B cell (primary cell): Measurements from ENCODE around the gene POLR2J2.
"Not testable (repeated sequence)": the region's sequence is repeated elsewhere in the genome, so short reads cannot be mapped to it uniquely, and the experiment has no call there.

ENCODE experiments used
- EZH2 ChIP-seq: IDR thresholded peaks from 2 replicates; pipeline ENCODE4 v1.6.1; 2012; ENCODE audit warnings: borderline replicate concordance, low read depth, mild to moderate bottlenecking, moderate library complexity, low read length; ENCODE audit not compliant: insufficient read depth, poor library complexity, severe bottlenecking
- TF ChIP-seq, protein P1 (sequence below): fragments of 200-600 bp; IDR thresholded peaks from one replicate; pipeline ENCODE4 v1.8.0; 2022; ENCODE audit warnings: antibody characterized with exemption, mild to moderate bottlenecking

DNA sequence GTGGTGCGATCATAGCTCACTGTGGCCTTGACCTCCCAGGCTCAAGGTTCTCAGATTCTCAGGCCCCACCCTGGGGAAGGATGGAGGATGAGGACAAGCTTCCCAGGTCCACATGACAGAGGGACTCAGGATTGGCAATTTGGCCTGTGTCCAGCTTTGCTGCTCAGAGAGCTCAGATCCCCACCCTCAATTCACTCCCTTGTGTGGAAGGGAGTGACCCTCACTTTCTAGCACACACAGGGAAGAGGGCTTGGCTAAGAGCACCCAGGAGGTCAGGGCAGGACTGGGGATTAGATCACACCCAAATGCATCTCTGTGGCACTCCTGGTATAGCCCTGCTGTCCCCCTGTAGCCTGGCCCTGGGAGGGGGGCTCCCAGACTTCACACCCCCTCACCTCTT, 28.1 kb downstream of the POLR2J2 start:
- TF ChIP-seq EZH2, result not testable (repeated sequence)
- TF ChIP-seq, protein P1, sequence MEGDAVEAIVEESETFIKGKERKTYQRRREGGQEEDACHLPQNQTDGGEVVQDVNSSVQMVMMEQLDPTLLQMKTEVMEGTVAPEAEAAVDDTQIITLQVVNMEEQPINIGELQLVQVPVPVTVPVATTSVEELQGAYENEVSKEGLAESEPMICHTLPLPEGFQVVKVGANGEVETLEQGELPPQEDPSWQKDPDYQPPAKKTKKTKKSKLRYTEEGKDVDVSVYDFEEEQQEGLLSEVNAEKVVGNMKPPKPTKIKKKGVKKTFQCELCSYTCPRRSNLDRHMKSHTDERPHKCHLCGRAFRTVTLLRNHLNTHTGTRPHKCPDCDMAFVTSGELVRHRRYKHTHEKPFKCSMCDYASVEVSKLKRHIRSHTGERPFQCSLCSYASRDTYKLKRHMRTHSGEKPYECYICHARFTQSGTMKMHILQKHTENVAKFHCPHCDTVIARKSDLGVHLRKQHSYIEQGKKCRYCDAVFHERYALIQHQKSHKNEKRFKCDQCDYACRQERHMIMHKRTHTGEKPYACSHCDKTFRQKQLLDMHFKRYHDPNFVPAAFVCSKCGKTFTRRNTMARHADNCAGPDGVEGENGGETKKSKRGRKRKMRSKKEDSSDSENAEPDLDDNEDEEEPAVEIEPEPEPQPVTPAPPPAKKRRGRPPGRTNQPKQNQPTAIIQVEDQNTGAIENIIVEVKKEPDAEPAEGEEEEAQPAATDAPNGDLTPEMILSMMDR, result not testable (repeated sequence)
